ENCODE data around the gene KCNB1.

KCNB1 gene

DNA sequence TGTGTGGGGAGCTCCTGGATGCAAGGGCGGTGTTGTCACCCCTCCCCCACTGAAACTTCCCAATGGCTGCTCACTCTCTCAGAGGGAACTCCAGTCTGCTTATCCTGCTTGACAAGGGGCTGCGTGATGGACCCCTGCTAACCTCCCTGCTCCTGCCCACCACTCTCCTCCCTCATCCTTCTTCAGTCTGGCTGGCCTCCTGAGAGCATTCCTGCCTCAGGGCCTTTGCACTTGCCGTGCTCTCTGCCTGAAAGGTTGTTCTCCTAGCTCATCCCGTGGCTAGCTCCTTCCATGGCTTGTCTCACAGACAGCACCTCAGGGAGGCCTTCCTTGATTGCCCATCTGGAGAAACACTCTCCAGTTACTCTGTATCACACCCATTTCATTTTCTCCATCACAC, 130.7 kb downstream of the KCNB1 start:
- DNase-seq (ENCODE audit: low spot score) = no peak

DNA sequence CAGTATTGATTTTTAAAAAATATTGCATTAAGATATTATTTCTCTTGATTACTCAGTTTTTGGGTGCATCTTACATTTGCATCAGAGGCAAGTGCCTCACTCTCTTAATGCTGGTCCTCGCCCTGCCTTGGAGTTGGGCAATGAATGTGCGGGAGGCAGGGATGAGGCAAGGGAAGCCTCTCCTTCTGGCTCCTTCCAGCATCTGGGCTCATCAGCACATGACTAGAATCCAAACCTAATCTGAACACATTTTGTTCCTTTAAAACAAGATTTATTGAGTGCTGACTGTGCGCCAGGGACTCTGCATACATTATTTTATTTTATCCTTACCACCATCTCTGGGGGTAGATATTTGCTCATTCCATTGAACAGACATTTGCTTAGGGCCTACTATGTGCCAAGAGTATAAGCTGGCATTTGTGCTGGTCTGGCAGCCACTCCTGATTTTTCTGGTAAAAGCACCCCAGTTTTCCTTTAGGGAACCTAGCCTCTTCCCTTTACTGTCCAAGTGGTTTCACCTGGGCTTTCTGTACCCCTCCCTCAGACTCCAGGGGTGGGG, 132.7 kb downstream of the KCNB1 start:
- no peak for DNase-seq (ENCODE audit: low spot score)

DNA sequence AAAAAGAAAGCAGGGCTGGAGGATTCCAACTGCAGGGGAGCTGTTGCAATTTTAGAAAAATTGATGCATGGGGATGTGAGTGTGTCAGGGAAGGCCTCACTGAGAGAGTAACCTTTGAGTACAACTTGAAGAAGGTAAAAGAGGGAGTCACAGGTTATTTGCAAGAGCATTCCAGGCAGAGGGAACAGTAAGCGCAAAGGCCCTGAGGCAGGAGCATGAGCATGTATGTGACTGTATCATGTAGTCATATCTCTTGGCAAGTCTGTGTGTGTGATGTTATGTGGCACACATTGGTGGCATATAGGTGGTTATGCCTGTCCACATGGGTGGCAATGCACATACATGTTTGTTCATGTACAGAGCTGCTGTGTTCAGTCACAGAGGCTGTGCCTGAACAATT, 133.4 kb downstream of the KCNB1 start:
- no peak for DNase-seq (ENCODE audit: low spot score)

DNA sequence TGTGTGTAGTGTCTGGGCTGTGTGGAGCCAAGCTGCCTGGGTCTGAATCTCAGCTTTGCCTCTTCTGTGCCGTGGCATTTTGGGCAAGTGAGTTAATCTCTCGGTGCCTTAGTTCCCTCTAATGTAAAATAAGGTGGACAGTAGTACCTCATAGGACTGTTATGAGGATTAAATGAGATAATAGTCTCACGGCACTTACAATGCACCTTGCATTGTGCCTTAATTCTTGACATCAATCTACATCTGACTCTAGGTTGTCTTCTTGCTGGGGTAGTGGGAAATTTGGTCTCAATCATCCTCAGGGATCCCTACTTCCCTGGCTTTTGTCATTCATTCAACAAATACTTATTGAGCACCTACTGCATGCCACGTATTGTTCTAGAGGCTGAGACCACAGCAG, 133.9 kb downstream of the KCNB1 start:
- DNase-seq (ENCODE audit: low spot score) = no peak

DNA sequence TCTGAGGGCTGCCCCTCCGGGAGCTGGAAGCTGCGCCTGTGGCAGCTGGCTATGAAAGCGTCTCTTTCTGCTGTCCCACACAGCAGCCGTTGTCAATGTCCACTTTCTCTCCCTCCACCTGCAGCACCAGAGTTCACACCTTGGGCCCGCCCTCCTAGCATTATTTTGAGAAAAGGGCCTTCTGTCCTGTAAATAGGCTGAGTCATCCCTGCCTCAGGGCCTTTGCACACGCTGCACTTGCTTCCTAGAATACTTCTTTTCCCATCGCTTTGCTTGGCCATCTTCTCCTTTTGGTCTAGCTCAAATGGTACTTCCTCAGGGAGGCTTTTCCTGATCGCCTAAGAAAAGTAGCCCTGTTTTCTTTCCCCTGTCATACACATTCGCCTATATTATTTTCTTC, 135.3 kb downstream of the KCNB1 start:
- DNase-seq (ENCODE audit: low spot score) = no peak

DNA sequence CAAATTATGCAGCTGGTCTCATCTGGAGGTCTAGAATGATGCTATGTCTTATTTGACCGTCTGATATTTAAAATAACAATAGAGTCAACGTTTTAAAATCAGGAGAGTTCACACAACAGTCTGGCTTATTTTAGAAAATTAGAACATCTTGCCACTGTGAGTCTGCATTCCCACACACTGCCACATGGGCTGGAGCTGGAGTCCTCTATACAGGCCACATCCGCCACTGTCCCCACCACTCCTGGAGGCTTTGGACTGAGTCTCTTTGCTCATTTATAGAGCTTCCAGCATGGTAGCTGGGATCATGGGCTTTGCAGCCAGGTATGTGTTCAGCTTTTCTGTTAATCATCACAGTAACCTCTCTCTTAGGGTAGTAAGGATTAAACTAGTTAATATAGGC, 135.8 kb downstream of the KCNB1 start:
- no peak for DNase-seq (ENCODE audit: low spot score)

DNA sequence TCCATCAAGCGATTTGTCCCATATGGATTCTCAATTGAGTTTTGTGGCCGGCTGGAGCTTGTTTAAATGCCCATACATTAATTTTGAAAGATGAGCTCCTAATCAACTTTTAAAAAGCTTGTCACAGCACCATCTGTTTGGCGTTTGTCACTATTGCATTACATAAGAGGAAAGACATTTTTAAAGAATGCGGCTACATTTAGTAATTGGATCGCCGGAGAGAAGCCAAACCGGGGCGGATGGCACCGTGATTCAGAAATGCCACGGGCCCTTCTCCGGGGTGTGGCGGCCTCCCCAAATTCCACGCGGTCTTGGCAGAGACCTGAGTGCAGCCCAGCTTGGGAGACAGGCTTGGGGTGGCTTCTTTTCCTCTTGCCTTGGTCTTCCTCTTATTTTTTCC, 136.9 kb downstream of the KCNB1 start:
- no peak for DNase-seq (ENCODE audit: low spot score)

DNA sequence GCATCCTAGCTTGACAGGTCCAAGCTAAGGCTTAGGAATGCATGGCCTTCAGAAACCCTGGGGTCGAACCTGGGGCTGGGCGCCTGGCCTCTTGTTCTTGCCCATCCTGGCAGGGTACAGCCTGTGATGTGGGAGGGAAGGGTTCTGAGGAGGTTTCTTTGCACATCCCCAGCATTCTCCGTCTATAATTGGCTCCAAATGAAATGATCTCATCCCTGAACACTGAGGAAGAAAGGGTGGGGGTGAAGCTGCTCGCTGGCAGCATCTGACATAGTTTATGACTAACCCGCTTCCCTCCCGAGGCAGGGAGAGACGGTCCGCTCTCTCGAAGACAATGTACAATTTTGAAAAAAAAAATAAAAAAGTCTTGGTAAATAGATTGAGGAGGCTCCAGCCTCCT, 137.5 kb downstream of the KCNB1 start:
- DNase-seq (ENCODE audit: low spot score) = no peak

DNA sequence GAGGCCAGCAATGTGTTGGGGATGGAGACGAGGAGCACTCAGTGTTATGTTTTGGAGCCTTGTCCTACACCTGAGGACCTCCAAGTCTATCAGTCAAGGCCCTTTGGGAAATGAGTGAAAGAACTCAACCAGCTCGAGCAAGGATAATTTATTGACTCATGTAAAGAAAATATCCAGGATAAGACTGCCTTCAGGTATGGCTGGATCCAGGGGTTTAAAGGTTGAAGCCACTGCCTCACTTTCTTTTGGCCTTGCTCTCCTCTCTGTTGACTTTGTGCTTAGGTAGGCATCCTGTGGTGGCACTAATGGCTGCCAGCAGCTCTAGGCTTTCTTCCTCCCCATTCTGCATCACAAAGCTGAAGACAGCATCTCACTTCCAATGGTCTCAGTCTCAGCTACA, 138.3 kb downstream of the KCNB1 start:
- no peak for DNase-seq (ENCODE audit: low spot score)

DNA sequence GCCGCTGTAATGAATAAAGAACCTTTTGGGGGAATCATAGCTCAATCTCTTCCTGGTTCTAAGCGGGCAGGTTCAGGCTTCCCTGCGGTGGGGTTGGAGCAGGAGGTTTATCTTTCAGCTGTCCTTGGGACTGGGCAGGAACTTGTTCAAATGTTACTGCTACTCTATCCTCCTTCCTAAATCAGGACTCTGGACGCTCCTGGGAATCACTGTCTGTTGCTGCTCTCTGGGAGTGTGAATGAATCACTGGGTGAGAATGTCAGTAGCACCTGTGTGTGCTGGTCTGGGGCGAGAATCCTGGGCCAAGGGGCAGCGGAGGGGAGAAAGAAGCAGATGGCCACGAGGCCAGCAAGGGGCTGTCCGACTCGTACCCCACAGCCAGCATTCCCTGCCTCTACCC, 139.2 kb downstream of the KCNB1 start:
- no peak for DNase-seq (ENCODE audit: low spot score)

DNA sequence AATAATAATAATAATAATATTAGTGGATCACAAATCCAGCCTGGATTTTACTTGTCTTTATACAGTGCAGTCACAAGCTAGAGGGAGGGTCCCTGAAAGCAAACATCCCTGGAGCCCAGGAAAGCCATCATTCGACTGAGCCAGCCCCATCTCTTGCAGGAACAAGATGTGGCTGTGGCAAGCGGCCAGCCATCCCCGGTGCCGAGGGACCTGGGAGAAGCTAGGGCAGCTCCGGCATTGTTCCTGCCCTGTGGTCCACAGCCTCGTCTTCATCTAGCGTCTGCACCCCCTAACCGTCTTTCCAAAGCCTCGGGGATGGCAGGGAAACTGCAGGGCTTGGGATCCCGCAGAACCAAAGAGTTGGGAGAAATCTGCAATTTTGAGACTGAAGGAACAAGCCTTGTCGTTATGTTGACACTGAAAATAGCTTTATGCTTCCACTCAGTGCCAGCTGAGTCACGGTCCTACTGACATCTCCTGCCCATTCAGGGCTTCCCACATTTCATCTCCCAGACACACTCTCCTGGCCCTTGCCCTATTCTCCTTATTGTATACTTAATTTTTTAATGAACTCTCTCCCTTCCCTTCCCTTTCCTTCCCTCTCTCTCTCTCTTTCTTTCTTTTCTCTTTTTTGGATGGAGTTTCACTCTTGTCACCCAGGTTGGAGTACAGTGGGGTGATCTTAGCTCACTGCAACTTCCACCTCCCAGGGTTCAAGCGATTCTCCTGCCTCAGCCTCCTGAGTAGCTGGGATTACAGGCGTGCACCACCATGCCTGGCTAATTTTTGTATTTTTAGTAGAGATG, 142.1 kb downstream of the KCNB1 start:
- DNase-seq (ENCODE audit: low spot score) = no peak

DNA sequence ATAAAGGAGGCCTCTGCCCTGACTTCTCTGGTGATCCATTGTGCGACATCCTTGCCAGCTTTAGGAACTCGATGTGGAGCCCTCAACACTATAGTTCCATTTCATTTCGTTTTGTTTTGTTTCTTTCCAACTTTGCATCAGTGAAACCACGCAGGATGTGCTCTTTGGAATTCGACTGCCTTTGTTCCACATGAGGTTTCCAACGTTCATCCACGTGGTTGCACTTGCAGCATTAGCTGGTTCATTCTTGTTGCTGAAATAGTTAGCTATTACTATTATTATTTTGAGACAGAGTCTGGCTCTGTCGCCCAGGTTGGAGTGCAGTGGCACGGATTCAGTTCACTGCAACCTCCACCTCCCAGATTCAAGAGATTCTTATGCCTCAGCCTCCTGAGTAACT, 143.3 kb downstream of the KCNB1 start:
- DNase-seq (ENCODE audit: low spot score) = no peak

DNA sequence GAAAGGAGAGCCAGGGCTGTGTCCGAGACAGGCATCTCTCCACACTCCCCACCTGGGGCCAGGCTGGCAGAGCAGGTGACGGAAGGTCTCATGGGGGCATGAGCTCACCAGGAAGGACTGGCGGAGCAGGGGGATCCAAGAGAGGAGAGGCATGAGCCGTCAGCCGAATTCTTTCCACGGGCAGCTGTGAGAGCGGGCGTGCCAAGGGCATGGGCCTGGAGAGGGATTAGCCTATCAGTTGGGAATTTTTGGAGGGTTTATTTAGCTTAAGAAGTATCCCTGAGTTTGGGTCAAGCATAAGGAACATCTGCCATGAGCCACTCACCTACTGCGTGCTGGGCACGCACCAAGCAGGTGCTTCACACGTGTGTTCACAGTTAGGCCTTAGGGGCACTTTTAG, 144.4 kb downstream of the KCNB1 start:
- no peak for DNase-seq (ENCODE audit: low spot score)

DNA sequence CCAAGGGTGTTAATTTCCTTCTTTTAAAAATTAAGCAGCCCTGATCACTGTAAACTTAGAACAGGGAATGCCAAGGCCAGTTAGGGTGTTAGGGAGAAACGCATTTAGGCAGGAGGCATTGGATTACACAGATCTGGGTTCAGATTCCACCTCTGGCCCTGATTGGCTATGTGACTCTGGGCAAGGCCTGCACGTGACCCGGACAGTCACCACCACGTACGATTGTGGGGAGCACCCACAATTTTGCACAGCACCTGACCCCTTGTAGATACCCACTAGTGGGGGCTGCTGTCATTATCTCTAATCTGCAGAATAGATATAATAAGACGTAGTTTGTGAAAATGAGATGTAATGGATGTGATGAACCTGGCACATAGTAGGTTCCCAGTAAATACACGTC, 145.1 kb downstream of the KCNB1 start:
- no peak for DNase-seq (ENCODE audit: low spot score)

DNA sequence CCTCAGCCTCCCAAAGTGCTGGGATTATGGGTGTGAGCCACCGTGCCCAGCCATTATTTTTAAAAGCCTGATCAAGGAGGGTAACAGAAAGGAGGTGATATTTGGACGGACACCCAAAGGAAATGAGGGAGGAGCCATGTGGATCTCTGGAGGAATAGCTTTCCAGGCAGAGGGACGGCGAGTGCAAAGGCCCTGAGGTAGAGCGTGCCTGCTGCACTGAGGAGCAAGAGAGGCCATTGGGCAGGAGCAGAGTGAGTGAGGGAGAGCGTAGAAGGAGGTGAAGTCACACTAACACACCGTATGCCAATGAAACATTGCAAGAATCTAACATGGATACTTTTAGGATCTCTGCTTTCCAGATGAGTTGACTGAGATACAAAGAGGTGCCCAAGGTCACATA, 145.7 kb downstream of the KCNB1 start:
- DNase-seq (ENCODE audit: low spot score) = no peak

DNA sequence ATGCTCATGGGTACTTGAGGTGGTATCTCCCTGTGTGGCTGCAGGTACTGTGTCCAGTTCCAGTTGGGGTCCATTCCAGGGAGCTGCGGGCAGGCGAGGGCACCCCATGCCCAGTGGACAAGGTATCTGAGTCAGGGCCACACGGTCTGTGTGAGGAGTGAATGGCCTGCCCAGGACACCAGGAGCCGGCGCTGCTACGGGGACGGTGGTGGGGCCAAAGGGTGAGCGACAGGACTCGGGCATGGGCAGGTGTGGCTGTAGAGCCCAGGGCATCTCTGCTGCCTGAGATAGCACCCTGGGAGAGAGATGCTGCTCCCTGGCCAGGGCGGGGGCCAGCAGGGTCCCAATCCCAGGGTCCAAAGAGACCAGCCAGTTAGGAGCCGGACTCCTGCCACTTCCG, 147.0 kb downstream of the KCNB1 start:
- no peak for DNase-seq (ENCODE audit: low spot score)

DNA sequence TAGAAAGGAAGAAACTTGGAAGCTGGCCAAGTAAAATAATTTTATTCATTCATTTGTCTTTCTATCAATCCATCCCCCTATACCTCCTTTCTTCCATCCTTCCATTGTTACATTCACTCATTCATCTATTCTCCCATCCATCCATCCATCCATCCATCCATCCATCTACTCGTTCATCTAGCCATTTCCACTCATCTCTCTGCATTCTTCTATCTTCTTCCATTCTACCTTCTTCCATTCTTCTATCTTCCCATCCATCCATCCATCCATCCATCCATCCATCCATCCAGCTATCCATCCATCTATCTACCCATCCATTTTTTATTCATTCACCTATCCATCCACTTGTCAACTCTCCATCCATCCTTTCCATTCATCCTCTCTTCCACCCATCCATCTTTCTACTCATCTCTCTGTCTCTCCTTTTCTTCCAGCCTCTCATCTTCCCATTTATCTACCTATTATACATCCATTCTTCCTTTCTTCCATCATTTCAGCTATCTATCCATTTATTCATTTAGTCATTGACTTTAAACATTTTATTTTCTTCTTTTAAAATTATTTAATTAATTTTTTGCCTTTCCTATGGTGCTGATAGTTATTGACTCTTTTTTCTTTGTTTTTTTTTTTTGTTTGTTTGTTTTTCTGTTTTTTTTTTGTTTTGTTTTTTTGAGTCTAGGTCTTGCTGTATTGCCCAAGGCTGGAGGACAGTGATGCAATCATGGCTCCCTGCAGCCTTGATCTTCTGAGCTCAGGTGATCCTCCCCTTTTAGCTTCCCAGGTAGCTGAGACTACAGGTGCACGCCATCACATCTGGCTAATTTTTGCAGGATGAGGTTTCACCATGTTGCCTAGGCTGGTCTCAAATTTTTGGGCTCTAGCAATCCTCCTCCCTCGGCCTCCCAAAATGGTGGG, 151.5 kb downstream of the KCNB1 start:
- DNase-seq (ENCODE audit: low spot score) = no peak

DNA sequence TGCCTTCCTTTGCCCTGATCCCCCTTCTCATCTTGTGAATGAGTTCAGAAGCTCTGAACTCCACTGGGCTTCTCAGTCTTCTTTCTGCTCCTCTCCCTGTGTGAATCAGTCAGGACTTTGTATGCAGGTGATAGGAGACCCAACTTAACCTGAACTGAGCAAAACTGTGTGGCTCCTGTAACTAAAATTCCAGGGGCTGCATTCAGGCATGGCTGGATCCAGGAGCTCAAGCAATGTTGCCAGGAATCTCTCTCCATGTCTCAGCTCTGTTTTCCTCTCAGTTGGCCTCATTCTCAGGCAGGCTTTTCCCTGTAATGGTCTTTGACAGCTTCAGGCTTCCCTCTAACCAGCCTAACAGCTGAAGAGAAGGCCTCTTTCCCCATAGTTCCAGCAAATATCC, 153.7 kb downstream of the KCNB1 start:
- DNase-seq (ENCODE audit: low spot score) = no peak

DNA sequence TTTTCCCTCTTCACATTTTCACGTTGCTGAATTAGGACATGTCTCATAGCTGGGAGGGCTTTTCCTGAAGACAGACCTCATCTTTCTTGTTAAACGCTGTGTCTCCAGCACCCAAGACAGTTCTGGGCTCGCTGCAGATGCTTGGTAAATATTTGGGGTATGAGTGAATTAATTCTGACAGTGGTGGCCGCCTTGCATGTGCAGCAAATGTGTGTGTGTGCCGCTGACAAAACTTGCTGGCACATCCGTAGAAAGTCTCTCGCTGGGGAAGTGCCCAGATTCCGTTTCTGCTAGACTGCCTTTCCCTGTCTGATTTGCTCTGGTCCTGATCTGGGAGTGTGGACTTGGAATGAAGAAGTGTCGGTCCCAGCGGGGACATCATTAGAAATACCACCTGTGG, 156.4 kb downstream of the KCNB1 start:
- DNase-seq (ENCODE audit: low spot score) = no peak

DNA sequence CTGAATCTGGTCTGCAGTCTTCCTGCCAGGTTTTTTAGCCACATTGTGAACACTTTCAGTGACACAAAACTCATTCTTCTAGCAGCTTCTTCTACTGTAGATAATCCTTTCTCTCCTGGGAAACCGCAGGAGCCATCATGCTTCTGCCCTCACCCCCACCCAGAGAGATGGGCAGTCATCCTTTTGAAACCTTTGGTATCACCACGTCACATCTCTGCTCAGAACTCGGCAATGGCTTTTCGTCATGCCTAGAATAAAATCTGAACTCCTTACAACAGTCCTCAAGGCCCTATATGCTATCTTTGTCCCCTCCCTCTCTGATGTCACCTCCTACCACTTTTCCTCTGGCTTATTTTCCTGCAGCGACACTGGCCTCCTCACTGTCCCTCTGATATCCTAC, 158.2 kb downstream of the KCNB1 start:
- no peak for DNase-seq (ENCODE audit: low spot score)

DNA sequence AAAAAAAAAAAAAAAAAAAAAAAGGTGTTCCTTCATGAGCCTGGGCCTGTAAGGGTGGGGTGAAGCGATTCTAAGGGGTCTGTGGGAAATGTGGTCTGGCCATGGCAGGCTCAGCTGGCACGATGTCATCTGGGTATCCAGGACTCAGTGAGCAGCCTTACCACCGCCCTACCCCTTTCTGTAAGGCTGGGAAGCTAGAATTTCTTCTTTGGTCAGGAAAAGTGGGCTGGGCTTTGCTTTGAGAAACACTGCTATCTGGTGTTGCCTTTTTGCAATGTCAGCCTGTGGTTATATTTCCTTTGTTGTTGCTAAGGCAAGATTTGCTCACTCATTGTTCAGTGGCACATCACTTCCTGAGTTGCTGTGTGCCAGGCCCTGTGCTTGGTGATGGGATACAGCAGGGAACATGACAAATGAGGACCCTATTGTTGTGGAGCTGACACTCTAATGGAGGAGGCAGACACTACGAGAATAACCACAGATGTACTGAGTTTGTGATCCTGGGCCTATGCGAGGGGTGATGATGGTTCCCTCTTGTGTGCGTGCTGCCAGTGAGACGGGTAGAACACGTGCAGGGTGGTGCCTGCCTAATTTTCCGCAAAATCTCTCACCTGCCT, 158.7 kb downstream of the KCNB1 start:
- no peak for DNase-seq (ENCODE audit: low spot score)

DNA sequence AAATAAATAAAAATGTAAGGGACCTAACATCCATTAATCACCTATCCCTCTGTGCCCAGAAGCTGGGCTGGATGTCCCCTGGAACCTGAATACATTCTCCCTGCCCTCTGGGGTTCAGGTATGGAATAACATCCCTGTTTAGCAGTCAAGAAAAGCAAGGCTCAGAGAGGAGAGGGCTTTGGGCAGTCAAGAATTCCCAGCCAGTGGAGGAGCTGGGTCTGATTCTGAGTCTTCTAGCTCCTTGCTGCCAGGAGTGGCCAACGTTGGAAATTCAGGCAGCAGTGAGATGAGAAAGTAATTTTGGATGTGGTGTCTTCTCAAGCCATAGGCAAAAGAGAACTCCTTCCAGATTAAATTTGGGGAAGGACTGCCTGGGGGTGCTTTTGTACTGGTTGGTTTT, 162.0 kb downstream of the KCNB1 start:
- DNase-seq (ENCODE audit: low spot score) = peak; percentile 65

Measured in D341Med (cell line).